GM21786 (cell line): ENCODE results near the gene COL19A1.
"Not testable (repeated sequence)": the region's sequence is repeated elsewhere in the genome, so short reads cannot be mapped to it uniquely, and the experiment has no call there.

Experiments used
- ATAC-seq: cut with Tn5 transposase; IDR thresholded peaks from one replicate; pipeline ENCODE4 v1.9.1; 2021; ENCODE audit not compliant: unreplicated experiment

Gene COL19A1

GRCh38 chr6:69895396-69895795 is 29.0 kb downstream of the COL19A1 start:
- no peak for ATAC-seq

- ATAC-seq, result no peak
These were observed 34.5 kb downstream of the COL19A1 start for GRCh38 chr6:69900869-69901268.

DNA sequence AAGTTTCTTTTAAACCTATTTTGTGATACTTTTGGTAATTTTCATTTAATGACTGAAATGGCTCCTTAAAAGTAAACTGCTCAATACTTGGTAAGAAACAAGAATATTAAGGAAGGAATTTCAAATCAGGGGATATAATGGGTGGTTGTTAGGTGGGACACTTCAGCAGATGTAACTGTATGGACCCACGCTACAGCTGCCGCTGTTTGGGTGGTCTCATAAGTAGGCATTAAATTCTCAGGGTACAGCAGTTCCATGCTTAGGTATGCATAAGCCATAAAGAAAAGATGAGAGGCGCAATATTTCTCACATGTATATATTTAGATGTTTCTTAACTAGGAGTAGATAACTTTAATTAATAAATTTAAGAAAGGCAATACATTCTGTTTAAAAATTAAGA is 35.0 kb downstream of the COL19A1 start:
- ATAC-seq, result no peak

GRCh38 chr6:69907981-69908498 is 41.7 kb downstream of the COL19A1 start:
- ATAC-seq, result no peak

DNA sequence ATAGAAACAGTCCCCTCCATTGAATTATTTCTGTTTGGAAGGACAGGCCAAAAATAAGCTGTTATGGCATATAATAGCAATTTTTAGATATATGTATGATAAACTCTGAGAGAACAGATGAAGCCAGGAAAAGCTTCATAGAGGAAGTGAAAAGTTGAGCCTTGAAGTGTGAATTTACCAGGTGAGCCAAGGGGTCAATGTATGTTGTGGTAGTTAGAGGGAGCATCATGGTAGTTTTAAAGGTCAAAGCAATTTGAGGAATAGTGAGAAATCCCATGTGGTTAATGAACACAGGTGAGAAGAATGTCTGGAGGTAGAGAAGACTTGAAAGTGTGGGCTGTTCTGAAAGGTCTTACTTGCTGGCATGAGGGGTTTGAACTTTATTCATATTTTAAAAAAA is 47.0 kb downstream of the COL19A1 start:
- no peak for ATAC-seq

GRCh38 chr6:69914015-69914485 is 47.7 kb downstream of the COL19A1 start:
- no peak for ATAC-seq

DNA sequence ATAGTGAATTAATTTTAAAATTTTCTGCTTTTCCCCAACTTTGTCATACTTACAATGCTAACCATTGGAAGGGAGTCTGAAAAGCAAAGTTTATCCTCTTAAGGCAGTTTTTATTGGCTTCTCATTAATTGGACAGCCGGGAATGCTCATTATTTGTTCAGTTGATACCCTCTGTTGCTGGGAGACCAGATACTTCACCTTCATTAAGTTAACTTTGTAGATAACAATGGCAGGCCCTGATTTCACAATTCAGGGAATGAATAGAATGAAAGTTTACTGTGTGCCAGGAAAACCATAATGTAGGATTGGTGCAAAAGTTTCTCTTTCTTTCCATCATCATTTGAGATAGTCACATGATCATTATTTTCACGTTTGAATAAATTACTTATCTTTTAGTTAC is 49.0 kb downstream of the COL19A1 start:
- no peak for ATAC-seq

DNA sequence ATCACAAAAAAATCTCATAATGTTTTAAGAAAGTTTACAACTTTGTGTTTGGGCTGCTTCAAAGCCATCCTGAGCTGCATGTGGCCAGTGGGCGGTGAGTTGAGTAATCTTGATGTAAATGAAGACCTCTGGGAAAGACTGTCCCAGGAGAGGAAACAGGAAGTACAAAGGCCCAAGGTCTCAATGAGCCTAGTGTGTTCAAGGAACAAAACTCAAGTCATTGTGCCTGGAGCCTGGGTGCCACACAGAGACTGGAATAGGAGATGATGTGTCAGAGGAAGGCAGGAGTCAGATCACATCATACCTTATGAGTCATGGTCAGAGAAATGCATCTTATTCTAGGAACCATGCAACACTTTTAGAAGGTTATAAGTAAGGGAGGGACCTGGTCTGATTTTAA is 51.5 kb downstream of the COL19A1 start:
- peak; percentile 52 for ATAC-seq

- no peak for ATAC-seq
These were observed 52.6 kb downstream of the COL19A1 start for GRCh38 chr6:69918813-69919475.

DNA sequence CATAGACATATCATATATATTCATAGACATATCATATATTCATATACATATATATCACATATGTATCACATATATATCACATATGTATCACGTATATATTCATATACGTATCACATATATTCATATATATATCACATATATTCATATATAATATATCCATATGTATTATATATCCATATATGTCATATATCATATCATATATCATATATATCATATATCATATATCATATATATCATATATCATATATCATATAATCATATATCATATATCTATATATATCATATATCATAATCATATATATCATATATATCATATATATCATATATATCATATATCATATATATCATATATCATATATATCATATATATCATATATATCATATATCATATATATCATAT is 54.7 kb downstream of the COL19A1 start:
- ATAC-seq, result not testable (repeated sequence)

DNA sequence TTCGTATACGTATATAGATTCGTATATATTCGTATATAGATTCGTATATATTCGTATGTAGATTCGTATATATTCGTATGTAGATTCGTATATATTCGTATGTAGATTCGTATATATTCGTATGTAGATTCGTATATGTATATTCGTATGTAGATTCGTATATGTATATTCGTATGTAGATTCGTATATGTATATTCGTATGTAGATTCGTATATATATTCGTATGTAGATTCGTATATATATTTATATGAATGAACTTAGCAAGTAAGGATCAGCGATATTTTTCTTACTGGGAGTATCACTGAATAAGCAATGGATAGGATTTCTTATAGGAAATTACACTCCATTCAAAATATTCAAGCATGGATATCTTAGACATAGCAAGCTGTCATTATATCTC is 55.3 kb downstream of the COL19A1 start:
- not testable (repeated sequence) for ATAC-seq

DNA sequence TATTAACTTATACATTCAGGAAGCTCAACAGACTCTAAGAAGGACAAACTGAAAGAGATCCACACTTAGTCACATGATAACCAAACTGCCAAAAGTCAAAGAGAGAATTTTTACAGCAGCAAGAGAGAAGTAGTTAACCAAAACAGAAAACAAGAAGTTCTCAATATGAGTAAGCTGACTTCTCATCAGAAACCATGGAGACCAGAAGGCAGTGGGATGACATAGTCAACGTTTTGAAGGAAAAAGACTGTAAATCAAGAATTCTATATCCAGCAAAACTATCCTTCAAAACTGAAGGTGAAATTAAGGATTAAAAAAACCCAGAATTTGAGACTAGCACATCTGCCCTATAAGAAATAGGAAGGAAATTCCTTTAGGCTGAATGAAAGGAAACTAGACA is 60.4 kb downstream of the COL19A1 start:
- ATAC-seq, result no peak

GRCh38 chr6:69933239-69933638 is 66.9 kb downstream of the COL19A1 start:
- no peak for ATAC-seq

DNA sequence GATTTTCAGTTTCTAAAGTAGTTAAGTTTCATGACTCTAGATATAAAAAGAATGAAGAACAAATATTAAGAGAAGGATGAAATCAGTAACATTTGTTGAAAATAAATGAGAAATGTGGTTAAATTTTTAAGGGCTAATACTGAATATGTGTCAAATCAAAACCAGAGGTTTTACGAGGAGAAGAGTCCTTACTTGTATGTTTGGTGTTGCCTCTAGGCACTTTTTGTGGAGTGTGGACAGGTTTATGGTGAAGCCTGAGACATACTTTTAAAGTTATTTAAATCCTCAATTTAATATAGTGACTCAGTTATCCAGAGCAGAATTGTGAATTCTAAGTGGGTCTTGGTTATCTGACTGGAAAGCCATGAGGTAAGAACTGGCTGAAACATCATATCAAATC is 68.7 kb downstream of the COL19A1 start:
- no peak for ATAC-seq

GRCh38 chr6:69936674-69937363 is 70.5 kb downstream of the COL19A1 start:
- ATAC-seq, result no peak

DNA sequence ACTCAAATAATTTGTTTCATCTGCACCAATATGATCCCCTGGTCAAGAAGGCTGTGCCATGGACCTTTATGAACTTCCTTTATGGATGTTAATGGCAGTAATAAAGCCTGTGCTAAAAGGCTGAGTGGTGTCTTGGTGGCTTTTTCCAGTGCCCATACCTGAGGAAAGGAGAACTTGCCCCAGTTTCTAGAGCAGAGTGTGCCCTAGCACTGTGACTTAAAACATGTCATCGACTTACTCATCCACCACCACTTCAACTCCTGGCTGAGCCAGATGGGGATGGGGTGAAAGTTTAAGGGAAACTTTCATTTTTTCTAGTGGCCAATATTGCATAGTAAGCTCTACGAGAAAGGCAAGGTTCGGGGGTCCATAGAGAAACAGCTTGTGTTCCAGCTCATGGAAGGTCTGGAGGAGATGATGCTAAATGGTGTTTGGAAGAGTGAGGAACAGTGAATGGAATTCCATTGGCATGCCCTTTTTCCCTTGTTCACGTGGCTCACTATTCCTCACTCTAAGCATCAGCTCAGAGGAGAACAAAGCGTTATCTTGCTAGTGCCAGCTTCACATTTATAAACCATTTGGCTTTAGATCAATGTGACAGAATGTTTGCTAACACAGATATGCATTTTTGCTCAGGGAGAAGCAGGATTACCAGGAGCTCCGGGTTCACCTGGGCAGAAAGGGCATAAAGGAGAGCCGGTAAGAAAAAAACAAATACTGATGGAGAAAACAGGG is 71.2 kb downstream of the COL19A1 start:
- ATAC-seq, result no peak

DNA sequence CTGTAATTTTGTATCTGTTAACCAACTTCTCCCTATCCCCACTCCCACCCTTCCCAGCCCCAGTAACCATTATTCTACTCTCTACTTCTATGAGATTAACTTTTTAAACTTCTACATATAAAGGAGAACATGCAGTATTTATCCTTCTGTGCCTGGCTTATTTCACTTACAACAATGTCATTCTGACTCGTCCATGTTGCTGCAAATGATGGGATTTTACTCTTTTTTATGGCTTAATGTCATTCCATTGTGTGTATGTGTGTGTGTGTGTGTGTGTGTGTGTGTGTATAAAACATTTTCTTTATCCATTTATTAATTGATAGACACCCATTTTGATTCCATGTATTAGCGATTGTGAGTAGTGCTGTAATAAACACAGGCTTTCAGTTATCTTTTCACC is 76.1 kb downstream of the COL19A1 start:
- no peak for ATAC-seq

GRCh38 chr6:69945192-69945591 is 78.8 kb downstream of the COL19A1 start:
- ATAC-seq, result no peak

- no peak for ATAC-seq
These were observed 82.2 kb downstream of the COL19A1 start for GRCh38 chr6:69948479-69949114.

DNA sequence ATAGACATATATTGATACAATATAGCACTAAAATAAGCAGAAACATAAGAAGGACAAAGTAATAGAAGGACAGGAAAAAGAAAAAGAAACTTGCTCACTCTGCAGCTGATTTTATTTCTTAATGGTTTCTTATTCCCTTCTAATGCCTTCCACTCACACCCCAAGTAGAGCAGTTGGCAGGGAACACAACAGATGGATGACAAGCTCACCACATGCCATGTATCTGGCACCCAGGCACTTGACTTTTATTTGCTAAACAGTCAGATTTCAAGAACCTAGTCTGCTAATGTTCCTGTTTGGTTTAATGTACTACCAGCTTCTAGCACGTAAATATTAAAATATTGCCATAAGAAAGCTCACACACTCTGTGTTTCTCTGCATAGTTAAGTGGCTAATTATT is 87.1 kb downstream of the COL19A1 start:
- no peak for ATAC-seq

DNA sequence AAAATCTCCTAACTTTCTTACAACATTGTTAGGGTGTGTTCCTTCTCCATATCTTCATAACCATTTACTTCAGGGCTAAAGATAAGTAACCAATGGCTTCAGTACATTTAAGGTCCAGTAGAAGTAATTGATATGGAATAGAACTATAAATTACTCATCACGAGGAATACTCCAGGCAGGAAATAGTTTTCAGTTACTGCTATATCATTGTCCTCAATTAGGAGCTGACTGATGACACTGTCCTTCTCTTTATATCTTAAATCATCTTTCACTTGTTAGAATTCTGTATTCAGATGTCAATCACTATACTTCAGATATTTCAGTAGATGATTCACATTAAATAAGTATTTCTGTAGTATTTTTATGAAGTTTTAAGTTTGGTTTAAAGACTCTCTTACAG is 88.4 kb downstream of the COL19A1 start:
- ATAC-seq, result no peak
